ENCODE measurements around the gene CNEP1R1.

The CNEP1R1 gene

GRCh38 chr16:50021544-50021943, 3.5 kb upstream of the CNEP1R1 start:
- FAIRE-seq, result no peak

- FAIRE-seq, result no peak
Observed at GRCh38 chr16:50023641-50024040, 1.4 kb upstream of the CNEP1R1 start.

GRCh38 chr16:50024207-50024606, 818 bp upstream of the CNEP1R1 start:
- no peak for FAIRE-seq

- FAIRE-seq, result no peak
Observed at GRCh38 chr16:50025537-50025931, 509 bp downstream of the CNEP1R1 start.

- FAIRE-seq, result no peak
Observed at GRCh38 chr16:50027829-50028228, 2.8 kb downstream of the CNEP1R1 start.

GRCh38 chr16:50035468-50035992, 10.5 kb downstream of the CNEP1R1 start:
- FAIRE-seq, result no peak

GRCh38 chr16:50036426-50036825, 11.4 kb downstream of the CNEP1R1 start:
- FAIRE-seq, result no peak

GRCh38 chr16:50037662-50038220, 12.7 kb downstream of the CNEP1R1 start:
- FAIRE-seq, result no peak

GRCh38 chr16:50038286-50038685, 13.3 kb downstream of the CNEP1R1 start:
- no peak for FAIRE-seq

GRCh38 chr16:50038756-50039529, 13.9 kb downstream of the CNEP1R1 start:
- no peak for FAIRE-seq

- FAIRE-seq, result no peak
Observed at GRCh38 chr16:50040018-50040417, 15.0 kb downstream of the CNEP1R1 start.

- no peak for FAIRE-seq
Observed at GRCh38 chr16:50040710-50041109, 15.7 kb downstream of the CNEP1R1 start.

- no peak for FAIRE-seq
Observed at GRCh38 chr16:50043358-50043757, 18.3 kb downstream of the CNEP1R1 start.

- no peak for FAIRE-seq
Observed at GRCh38 chr16:50045412-50045811, 20.4 kb downstream of the CNEP1R1 start.

- FAIRE-seq, result no peak
Observed at GRCh38 chr16:50046853-50047252, 21.8 kb downstream of the CNEP1R1 start.

GRCh38 chr16:50047864-50048263, 22.8 kb downstream of the CNEP1R1 start:
- FAIRE-seq, result no peak

GRCh38 chr16:50050802-50051201, 25.8 kb downstream of the CNEP1R1 start:
- FAIRE-seq, result no peak

- no peak for FAIRE-seq
Observed at GRCh38 chr16:50056226-50056625, 31.2 kb downstream of the CNEP1R1 start.

- FAIRE-seq, result no peak
Observed at GRCh38 chr16:50058091-50058771, 33.2 kb downstream of the CNEP1R1 start.

GRCh38 chr16:50059111-50059510, 34.1 kb downstream of the CNEP1R1 start:
- no peak for FAIRE-seq

- FAIRE-seq, result no peak
Observed at GRCh38 chr16:50059669-50060068, 34.6 kb downstream of the CNEP1R1 start.

GRCh38 chr16:50061326-50061725, 36.3 kb downstream of the CNEP1R1 start:
- FAIRE-seq, result no peak

- FAIRE-seq, result no peak
Observed at GRCh38 chr16:50065241-50065623, 40.2 kb downstream of the CNEP1R1 start.

Data from G401.6 (cell line).